HL-60 (cell line): ENCODE measurements around the gene PRPF19.
A peak's percentile ranks its signal among the peaks of the same experiment; 100 is the strongest.

ENCODE experiments used
- DNase-seq, 2 experiments: peaks; one replicate each; pipeline ENCODE4 v3.0.0-alpha.2; 2010 to 2020; ENCODE audit warnings: low read depth in 1 of 2, low spot score in 1 of 2
- H3K27ac ChIP-seq: fragments of 250-450 bp; sonication (Bioruptor Pico); replicated peaks from 2 replicates; pipeline ENCODE4 v1.5.1; 2020; ENCODE audit warnings: mild to moderate bottlenecking, moderate library complexity
- H3K27me3 ChIP-seq: fragments of 250-450 bp; sonication (Bioruptor Pico); 2 replicates; pipeline ENCODE4 v1.5.1; 2021; ENCODE audit warnings: mild to moderate bottlenecking, moderate library complexity; ENCODE audit not compliant: insufficient read depth, poor library complexity, severe bottlenecking
- H3K4me3 ChIP-seq: replicated peaks from 2 replicates; pipeline ENCODE4 v1.5.1; 2011; ENCODE audit warnings: mild to moderate bottlenecking, control low read depth, low read length; ENCODE audit not compliant: insufficient read depth
- CTCF ChIP-seq: IDR thresholded peaks from one replicate; pipeline ENCODE4 v1.5.1; 2011; ENCODE audit warnings: low read length, control low read depth, inconsistent platforms; ENCODE audit not compliant: insufficient read depth
- GABPA ChIP-seq: IDR thresholded peaks from 2 replicates; pipeline ENCODE4 v1.6.1; 2012; ENCODE audit warnings: low read depth
- POLR2AphosphoS5 ChIP-seq: IDR thresholded peaks from 2 replicates; pipeline ENCODE4 v1.6.1; 2012; ENCODE audit warnings: low read depth
- REST ChIP-seq: IDR thresholded peaks from 2 replicates; pipeline ENCODE4 v1.6.1; 2012; ENCODE audit warnings: low read depth; ENCODE audit not compliant: insufficient replicate concordance
- SPI1 ChIP-seq: IDR thresholded peaks from 2 replicates; pipeline ENCODE4 v1.6.1; 2012; ENCODE audit warnings: low read depth, mild to moderate bottlenecking, borderline replicate concordance

The PRPF19 gene

DNA sequence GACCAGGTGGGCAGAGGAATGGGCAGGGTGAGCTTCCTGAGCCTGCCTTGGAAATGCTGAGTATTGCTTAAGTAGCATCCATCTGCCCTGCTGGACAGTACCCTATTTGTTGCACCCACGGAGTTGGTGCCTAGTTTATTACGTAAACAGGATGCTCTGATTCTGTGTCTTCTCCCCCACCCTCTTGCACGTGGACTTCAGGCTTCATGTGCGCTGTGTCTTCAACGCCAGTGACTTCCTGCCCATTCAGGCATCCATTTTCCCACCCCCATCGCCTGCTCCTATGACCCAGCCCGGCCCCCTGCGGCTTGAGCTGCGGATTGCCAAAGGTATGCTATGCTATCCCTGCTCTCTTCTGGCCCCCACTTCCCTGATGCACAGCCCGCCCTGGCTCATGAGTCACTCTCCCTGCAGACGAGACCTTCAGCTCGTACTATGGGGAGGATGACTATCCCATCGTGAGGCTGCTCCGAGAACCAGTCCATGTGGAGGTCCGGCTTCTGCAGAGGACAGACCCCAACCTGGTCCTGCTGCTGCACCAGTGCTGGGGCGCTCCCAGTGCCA is 33.3 kb downstream of the PRPF19 start:
- TF ChIP-seq CTCF (no peak), REST (peak; percentile 20), SPI1 (no peak), POLR2AphosphoS5 (no peak), GABPA (no peak)
- no peak overlapping the region for H3K4me3 ChIP-seq
- H3K27ac ChIP-seq: no peak overlapping the region
- H3K27me3 ChIP-seq: no peaks in the 10 kb centered on the region
- peak in 1 of 2 experiments; percentile 27 for DNase-seq

DNA sequence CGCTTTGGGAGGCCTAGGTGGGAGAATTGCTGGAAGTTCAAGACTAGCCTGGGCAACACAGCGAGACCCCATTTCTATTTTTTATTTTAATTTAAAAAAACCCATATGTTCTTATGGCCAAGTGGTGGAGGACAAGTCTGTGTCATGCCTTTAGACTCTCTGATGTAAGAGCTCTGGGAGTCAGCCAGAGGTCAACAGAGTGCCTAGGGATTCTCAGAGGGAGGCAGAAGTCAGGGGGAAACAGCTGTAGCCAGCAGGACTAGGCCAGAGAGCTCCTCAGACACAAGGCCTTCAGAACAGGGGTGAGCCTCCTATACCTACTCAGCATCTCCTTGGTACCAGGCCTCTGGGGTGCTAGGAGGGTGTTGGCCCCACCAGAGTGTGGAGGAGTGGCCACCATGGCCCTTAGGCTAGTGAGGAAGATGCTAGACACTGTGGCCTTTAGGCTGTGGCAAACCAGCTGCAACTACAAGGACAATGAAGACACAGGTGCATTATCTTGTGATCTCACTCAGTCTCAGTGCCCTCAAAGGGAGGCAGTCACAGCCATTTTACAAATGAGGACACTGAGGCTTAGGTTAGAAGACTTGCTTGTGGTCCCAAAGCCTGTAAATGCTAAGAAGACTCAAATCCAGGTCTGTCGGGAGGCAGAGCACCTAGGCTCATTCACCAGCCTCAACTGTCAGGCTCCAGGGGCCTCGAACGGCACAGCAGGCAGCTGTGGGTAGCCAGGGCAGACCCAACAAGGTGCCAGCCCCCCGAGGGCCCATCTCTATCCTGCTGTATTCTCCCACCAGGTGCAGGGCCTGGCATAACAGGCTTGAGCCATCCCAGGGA is 34.0 kb downstream of the PRPF19 start:
- Histone ChIP-seq H3K27ac (no peak overlapping the region), H3K27me3 (no peaks in the 10 kb centered on the region), H3K4me3 (no peak overlapping the region)
- DNase-seq: no peak
- TF ChIP-seq GABPA (no peak), SPI1 (no peak), REST (no peak), CTCF (no peak), POLR2AphosphoS5 (no peak)

DNA sequence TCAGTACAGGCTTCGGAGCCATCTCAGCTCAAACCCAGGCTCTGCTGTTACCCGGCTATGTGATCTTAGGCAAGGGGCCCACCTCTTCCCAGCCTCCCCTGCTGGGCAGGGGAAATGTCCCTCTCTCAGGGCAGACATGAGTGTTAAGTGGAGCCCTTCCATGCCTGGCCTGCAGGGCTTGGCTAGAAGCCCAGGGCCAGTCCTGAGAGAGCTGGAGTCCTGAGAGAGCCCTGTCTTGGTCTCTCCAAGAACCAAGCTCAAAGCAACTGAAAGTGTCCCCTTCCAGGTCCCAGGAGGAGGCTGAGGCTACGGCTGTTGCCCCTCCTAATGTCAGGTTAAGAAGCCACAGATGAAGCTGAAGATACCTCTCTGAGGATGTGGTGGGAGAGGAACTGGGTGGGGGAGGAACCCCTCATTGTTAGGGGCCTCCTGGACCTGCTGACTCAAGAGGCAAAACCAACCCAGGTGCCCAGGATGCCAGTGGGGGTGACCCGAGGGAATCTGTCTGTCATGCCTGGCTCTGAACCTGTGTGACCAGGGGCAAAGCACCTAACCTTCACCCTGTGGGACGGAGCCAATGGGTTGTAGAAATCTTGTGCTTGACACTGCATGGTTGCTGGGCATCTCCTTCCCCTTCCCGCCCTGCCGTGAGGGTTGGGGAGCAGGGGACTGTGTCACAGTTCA is 34.9 kb downstream of the PRPF19 start:
- Histone ChIP-seq H3K27me3 (no peaks in the 10 kb centered on the region), H3K27ac (no peak overlapping the region), H3K4me3 (no peak overlapping the region)
- DNase-seq: no peak
- TF ChIP-seq CTCF: no peak
- TF ChIP-seq GABPA: no peak
- TF ChIP-seq SPI1: no peak
- no peak for TF ChIP-seq REST
